Smooth muscle cell (in vitro differentiated cells): ENCODE data around the gene ZNF519. TPM values are rescaled to one million over a fixed set of nuclear protein-coding genes. Genes with fewer than 3 reads are reported as not detected.
"Not testable (repeated sequence)": the region's sequence is repeated elsewhere in the genome, so short reads cannot be mapped to it uniquely, and the experiment has no call there.

Source experiments
- DNase-seq: peaks from one replicate; lab custom pipeline; 2025; ENCODE audit not compliant: unreplicated experiment; lab: John Stamatoyannopoulos, UW
- H2AFZ ChIP-seq: fragments of 200-600 bp; sonication (generic); 2 replicates; pipeline ENCODE4 v1.6.0; 2016; ENCODE audit warnings: antibody characterized with exemption, low read depth, mild to moderate bottlenecking
- H3F3A ChIP-seq: fragments of 200-600 bp; sonication (generic); 2 replicates; pipeline ENCODE4 v1.6.0; 2017; ENCODE audit warnings: antibody characterized with exemption, low read depth
- H3K27ac ChIP-seq: fragments of 200-600 bp; sonication (generic); 2 replicates; pipeline ENCODE4 v1.5.1; 2016; ENCODE audit warnings: low read depth, mild to moderate bottlenecking
- H3K27me3 ChIP-seq: fragments of 200-600 bp; sonication (generic); 2 replicates; pipeline ENCODE4 v1.6.1; 2016; ENCODE audit warnings: low read depth, mild to moderate bottlenecking
- H3K36me3 ChIP-seq: fragments of 200-600 bp; sonication (generic); 2 replicates; pipeline ENCODE4 v1.5.1; 2016; ENCODE audit warnings: low read depth
- H3K4me1 ChIP-seq: fragments of 200-600 bp; sonication (generic); 2 replicates; pipeline ENCODE4 v1.5.1; 2016; ENCODE audit warnings: low read depth
- H3K4me2 ChIP-seq: fragments of 200-600 bp; sonication (generic); 2 replicates; pipeline ENCODE4 v1.6.0; 2016; ENCODE audit warnings: mild to moderate bottlenecking
- H3K4me3 ChIP-seq: fragments of 200-600 bp; sonication (generic); 2 replicates; pipeline ENCODE4 v1.5.1; 2016; ENCODE audit warnings: mild to moderate bottlenecking
- H3K79me2 ChIP-seq: fragments of 200-600 bp; sonication (generic); 2 replicates; pipeline ENCODE4 v1.6.0; 2016; ENCODE audit warnings: low read depth, mild to moderate bottlenecking
- H3K9ac ChIP-seq: fragments of 200-600 bp; sonication (generic); 2 replicates; pipeline ENCODE4 v1.6.0; 2016; ENCODE audit warnings: low read depth
- H3K9me3 ChIP-seq: fragments of 200-600 bp; sonication (generic); replicated peaks from 2 replicates; pipeline ENCODE4 v1.5.1; 2016; ENCODE audit warnings: low read depth
- H4K20me1 ChIP-seq: fragments of 200-600 bp; sonication (generic); 2 replicates; pipeline ENCODE4 v1.6.0; 2016; ENCODE audit warnings: low read depth
- WGBS: methylation state at CpG from one replicate; pipeline ENCODE4 v1.1.7; 2016; ENCODE audit warnings: low lambda C conversion rate; 5-methylcytosine and 5-hydroxymethylcytosine counted together
- polyA plus RNA-seq: library from polyadenylated mRNA; unstranded; fragments of >200 nt; fragmentation: Nextera tagmentation; extraction: Ambion mirVana; gene quantifications from 2 replicates; pipeline ENCODE4 v1.2.1, GENCODE V29; 2016
- total RNA-seq: library from RNA; depleted of rRNA; stranded (reverse); fragments of >200 nt; gene quantifications from 2 replicates; pipeline ENCODE4 v1.2.3, GENCODE V29; 2014
- TF ChIP-seq, protein P1 (sequence below): fragments of 200-600 bp; sonication (generic); IDR thresholded peaks from 2 replicates; pipeline ENCODE4 v1.5.1; 2017; ENCODE audit warnings: borderline replicate concordance, mild to moderate bottlenecking, antibody characterized with exemption; ENCODE audit not compliant: insufficient read depth, poor library complexity, severe bottlenecking

The ZNF519 gene
- total and polyA plus RNA-seq, 2 experiments from 2014 or later, result 2.2 to 7.0 TPM

GRCh38 chr18:14145581-14146338 is 13.5 kb upstream of the ZNF519 start:
- not testable (repeated sequence) for H3K4me2 ChIP-seq, H3K79me2 ChIP-seq, H3K9me3 ChIP-seq, DNase-seq, H4K20me1 ChIP-seq, H3K4me3 ChIP-seq, H3K36me3 ChIP-seq, H2AFZ ChIP-seq, H3K9ac ChIP-seq, H3K27me3 ChIP-seq, H3K27ac ChIP-seq, H3F3A ChIP-seq, H3K4me1 ChIP-seq
- WGBS, result 85% methylated on average over 19 of the region's 19 CpGs

- H3K27ac ChIP-seq, H3K4me1 ChIP-seq, H4K20me1 ChIP-seq, H3K4me3 ChIP-seq, H3F3A ChIP-seq, DNase-seq, H3K9ac ChIP-seq, H3K79me2 ChIP-seq, H3K36me3 ChIP-seq, H3K9me3 ChIP-seq, H2AFZ ChIP-seq, H3K27me3 ChIP-seq, H3K4me2 ChIP-seq: not testable (repeated sequence)
- WGBS, result 56% methylated on average over 4 of the region's 6 CpGs
Measured at GRCh38 chr18:14145021-14145420, 12.8 kb upstream of the ZNF519 start.

DNA sequence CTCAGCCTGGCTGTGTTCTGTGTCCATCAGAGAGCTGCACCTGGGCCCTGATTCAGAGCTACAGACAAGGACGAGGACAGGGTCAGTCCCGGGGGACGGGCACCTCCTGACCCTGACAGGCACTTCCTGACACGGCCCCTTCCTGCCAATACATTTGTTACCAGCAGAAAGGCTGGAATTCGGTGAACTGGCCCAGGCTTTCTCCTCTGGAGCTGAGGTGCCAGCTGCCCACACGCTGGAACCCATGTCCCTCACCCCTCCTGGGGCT is 12.3 kb upstream of the ZNF519 start:
- no peak for DNase-seq
- TF ChIP-seq, protein P1, sequence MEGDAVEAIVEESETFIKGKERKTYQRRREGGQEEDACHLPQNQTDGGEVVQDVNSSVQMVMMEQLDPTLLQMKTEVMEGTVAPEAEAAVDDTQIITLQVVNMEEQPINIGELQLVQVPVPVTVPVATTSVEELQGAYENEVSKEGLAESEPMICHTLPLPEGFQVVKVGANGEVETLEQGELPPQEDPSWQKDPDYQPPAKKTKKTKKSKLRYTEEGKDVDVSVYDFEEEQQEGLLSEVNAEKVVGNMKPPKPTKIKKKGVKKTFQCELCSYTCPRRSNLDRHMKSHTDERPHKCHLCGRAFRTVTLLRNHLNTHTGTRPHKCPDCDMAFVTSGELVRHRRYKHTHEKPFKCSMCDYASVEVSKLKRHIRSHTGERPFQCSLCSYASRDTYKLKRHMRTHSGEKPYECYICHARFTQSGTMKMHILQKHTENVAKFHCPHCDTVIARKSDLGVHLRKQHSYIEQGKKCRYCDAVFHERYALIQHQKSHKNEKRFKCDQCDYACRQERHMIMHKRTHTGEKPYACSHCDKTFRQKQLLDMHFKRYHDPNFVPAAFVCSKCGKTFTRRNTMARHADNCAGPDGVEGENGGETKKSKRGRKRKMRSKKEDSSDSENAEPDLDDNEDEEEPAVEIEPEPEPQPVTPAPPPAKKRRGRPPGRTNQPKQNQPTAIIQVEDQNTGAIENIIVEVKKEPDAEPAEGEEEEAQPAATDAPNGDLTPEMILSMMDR, result no peak
- Histone ChIP-seq H2AFZ (no peak overlapping the region), H3K4me3 (no peak overlapping the region), H3K9me3 (no peaks in the 10 kb centered on the region), H3K27me3 (no peaks in the 10 kb centered on the region), H3K4me2 (no peak overlapping the region), H3K79me2 (no peaks in the 10 kb centered on the region), H3K9ac (no peak overlapping the region), H3K36me3 (no peaks in the 10 kb centered on the region), H3F3A (no peaks in the 10 kb centered on the region), H3K27ac (no peak overlapping the region), H4K20me1 (no peaks in the 10 kb centered on the region), H3K4me1 (no peaks in the 10 kb centered on the region)
- WGBS, result 85% methylated on average over 6 of the region's 6 CpGs

DNA sequence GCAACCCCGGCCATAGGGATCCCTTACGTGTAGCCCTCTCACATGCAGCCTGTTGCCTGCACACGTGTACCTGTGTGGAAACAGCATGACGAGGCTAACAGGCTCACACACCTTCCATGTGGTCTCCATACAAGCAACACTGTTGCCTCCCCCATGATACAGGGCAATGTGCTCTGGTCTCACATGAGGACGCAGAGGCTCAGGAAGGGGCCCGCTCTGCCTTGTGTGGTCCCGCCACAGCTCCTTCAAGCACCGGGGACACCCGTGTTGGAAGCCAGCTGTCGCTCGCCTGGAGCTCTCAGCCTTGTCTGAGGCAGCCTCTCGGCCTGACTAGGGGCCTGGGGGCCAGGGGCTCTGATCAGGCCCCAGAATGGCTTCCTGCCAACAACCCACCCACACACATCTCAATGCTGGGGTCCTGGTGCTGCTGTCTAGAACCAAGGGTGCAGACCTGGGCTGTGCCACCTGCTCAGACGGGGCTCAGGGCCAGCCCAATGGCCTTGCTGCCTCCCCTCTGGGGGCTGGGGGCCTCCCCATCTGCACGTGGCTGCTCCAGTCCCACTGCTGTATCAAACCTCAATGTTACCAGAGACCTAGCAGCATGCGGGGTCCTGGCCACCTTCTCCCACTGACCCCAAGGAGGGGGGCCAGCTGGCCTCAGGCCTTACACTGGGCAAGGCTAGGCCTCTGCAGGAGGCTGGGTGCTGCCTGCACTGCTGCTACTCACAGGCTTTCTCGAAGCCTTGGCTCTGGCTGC is 11.8 kb upstream of the ZNF519 start:
- not testable (repeated sequence) for H3K4me3 ChIP-seq, H3K9ac ChIP-seq, H3K9me3 ChIP-seq

DNA sequence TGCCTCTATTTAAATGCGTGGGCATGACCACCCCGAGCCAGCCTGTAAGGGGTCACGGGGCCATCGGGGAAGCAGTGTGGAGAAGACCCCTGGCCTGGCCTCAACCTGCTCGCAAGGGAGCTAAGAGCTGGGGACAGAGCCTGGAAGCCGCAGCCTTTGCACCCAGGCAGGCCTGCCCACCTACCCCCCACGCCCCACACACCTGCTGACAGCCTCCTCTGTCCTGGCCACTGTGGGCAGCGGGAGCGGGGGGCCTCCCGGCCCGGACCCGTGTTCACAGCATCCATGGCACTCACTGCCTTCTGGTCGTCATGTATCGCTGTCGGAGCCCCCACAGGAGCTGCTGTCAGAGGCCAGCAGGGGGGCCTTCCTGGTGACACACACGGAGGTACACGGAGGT is 11.2 kb upstream of the ZNF519 start:
- not testable (repeated sequence) for H2AFZ ChIP-seq, H3F3A ChIP-seq, H3K4me1 ChIP-seq, H3K9me3 ChIP-seq, H3K79me2 ChIP-seq, H3K36me3 ChIP-seq, H4K20me1 ChIP-seq, H3K9ac ChIP-seq, H3K4me2 ChIP-seq, H3K4me3 ChIP-seq, DNase-seq, H3K27me3 ChIP-seq, H3K27ac ChIP-seq
- 96% methylated on average over 15 of the region's 17 CpGs for WGBS

More for the DNA sequence above, 11.8 kb upstream of the ZNF519 start:
- H3K27me3 ChIP-seq, H2AFZ ChIP-seq, H3F3A ChIP-seq, H3K79me2 ChIP-seq, DNase-seq, H3K36me3 ChIP-seq, H3K4me2 ChIP-seq, H4K20me1 ChIP-seq, H3K4me1 ChIP-seq, H3K27ac ChIP-seq: not testable (repeated sequence)
- 85% methylated on average over 16 of the region's 16 CpGs for WGBS

- not testable (repeated sequence) for H3K9ac ChIP-seq, H3K79me2 ChIP-seq, H2AFZ ChIP-seq, H3F3A ChIP-seq, H3K4me1 ChIP-seq, H4K20me1 ChIP-seq, H3K27ac ChIP-seq, H3K4me2 ChIP-seq, H3K4me3 ChIP-seq, H3K36me3 ChIP-seq, H3K27me3 ChIP-seq, DNase-seq, H3K9me3 ChIP-seq
- 86% methylated on average over 9 of the region's 9 CpGs for whole genome bisulfite sequencing
Measured at GRCh38 chr18:14142177-14142576, 9.9 kb upstream of the ZNF519 start.

DNA sequence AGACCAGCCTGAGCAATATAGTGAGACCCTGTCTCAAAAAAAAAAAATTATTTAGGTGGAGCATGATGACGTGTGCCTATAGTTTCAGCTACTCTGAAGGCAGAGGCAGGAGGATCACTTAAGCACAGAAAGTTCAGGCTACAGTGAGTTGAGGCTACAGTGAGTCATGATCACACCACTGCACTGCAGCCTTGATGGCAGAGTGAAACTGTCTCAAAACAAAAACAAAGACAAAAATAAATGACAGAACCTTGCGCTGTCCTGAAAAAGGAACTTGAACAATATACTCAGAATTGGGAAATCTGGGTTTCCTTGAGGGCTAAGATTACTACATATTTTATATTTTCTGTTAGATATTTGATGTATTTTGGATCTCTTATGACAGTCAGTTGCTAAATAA is 7.3 kb upstream of the ZNF519 start:
- not testable (repeated sequence) for DNase-seq, H3K4me3 ChIP-seq, H3K9ac ChIP-seq, H2AFZ ChIP-seq, H3K36me3 ChIP-seq, H3K79me2 ChIP-seq, H3K27ac ChIP-seq, H3K27me3 ChIP-seq, H4K20me1 ChIP-seq, H3F3A ChIP-seq, H3K9me3 ChIP-seq, H3K4me2 ChIP-seq, H3K4me1 ChIP-seq
- 87% methylated on average over 2 of the region's 2 CpGs for WGBS

- H4K20me1 ChIP-seq, H3K9me3 ChIP-seq, H3K36me3 ChIP-seq, DNase-seq, H2AFZ ChIP-seq, H3K79me2 ChIP-seq, H3K4me2 ChIP-seq, H3K27me3 ChIP-seq, H3K4me1 ChIP-seq, H3K27ac ChIP-seq, H3K9ac ChIP-seq, H3K4me3 ChIP-seq, H3F3A ChIP-seq: not testable (repeated sequence)
- WGBS, result 63% methylated on average over 4 of the region's 4 CpGs
Measured at GRCh38 chr18:14137971-14138370, 5.7 kb upstream of the ZNF519 start.
